GM19239 (cell line): ENCODE data around the gene GABBR2.

Source experiments
- DNase-seq: peaks from one replicate; pipeline ENCODE4 v3.0.0; 2011; ENCODE audit warnings: low spot score; ENCODE audit not compliant: insufficient read length
- FAIRE-seq: peaks from 2 replicates; lab custom pipeline; 2011; peaks lifted over from hg19 to GRCh38; lab: Jason Lieb, UNC

GABBR2 gene

GRCh38 chr9:98724810-98725530 lies 16.2 kb upstream of the GABBR2 start:
- FAIRE-seq = no peak
- no peak for DNase-seq

GRCh38 chr9:98721643-98722042 lies 12.9 kb upstream of the GABBR2 start:
- DNase-seq (no peak), FAIRE-seq (no peak)

GRCh38 chr9:98720402-98720801 lies 11.7 kb upstream of the GABBR2 start:
- DNase-seq = no peak
- no peak for FAIRE-seq

GRCh38 chr9:98719055-98719454 lies 10.3 kb upstream of the GABBR2 start:
- no peak for DNase-seq
- no peak for FAIRE-seq

GRCh38 chr9:98714833-98715232 lies 6.1 kb upstream of the GABBR2 start:
- FAIRE-seq = no peak
- no peak for DNase-seq

GRCh38 chr9:98712987-98713386 lies 4.3 kb upstream of the GABBR2 start:
- FAIRE-seq (no peak), DNase-seq (no peak)

- no peak for FAIRE-seq
- DNase-seq = no peak
These were observed 1.5 kb upstream of the GABBR2 start for GRCh38 chr9:98709968-98710965.

- DNase-seq (no peak), FAIRE-seq (no peak)
These were observed 417 bp downstream of the GABBR2 start for GRCh38 chr9:98708103-98708932.

- FAIRE-seq (no peak), DNase-seq (peak; percentile 58)
These were observed 1.3 kb downstream of the GABBR2 start for GRCh38 chr9:98707166-98708102.

GRCh38 chr9:98706651-98707165 lies 2.0 kb downstream of the GABBR2 start:
- no peak for DNase-seq

GRCh38 chr9:98702835-98703380 lies 5.8 kb downstream of the GABBR2 start:
- FAIRE-seq = no peak
- no peak for DNase-seq

More at GRCh38 chr9:98706651-98707165, 2.0 kb downstream of the GABBR2 start:
- no peak for FAIRE-seq

- no peak for DNase-seq
- no peak for FAIRE-seq
These were observed 6.4 kb downstream of the GABBR2 start for GRCh38 chr9:98702340-98702739.

GRCh38 chr9:98701576-98701975 lies 7.2 kb downstream of the GABBR2 start:
- no peak for DNase-seq
- FAIRE-seq = no peak

GRCh38 chr9:98700801-98701200 lies 7.9 kb downstream of the GABBR2 start:
- FAIRE-seq = no peak
- no peak for DNase-seq

GRCh38 chr9:98698856-98699255 lies 9.9 kb downstream of the GABBR2 start:
- FAIRE-seq (no peak), DNase-seq (no peak)

GRCh38 chr9:98694943-98695342 lies 13.8 kb downstream of the GABBR2 start:
- FAIRE-seq (no peak), DNase-seq (no peak)

- DNase-seq = no peak
- FAIRE-seq = no peak
These were observed 16.3 kb downstream of the GABBR2 start for GRCh38 chr9:98692392-98692791.

- no peak for DNase-seq
- FAIRE-seq = no peak
These were observed 16.8 kb downstream of the GABBR2 start for GRCh38 chr9:98691890-98692289.

- no peak for DNase-seq
- no peak for FAIRE-seq
These were observed 18.0 kb downstream of the GABBR2 start for GRCh38 chr9:98690686-98691085.
